ENCODE measurements around the gene CCDC197. TPM values are rescaled to one million over a fixed set of nuclear protein-coding genes. Genes with fewer than 3 reads are reported as not detected.
A peak's percentile ranks its signal among the peaks of the same experiment; 100 is the strongest.

CCDC197 gene
- total RNA-seq, 1 donor from 2014 or later: not detected

DNA sequence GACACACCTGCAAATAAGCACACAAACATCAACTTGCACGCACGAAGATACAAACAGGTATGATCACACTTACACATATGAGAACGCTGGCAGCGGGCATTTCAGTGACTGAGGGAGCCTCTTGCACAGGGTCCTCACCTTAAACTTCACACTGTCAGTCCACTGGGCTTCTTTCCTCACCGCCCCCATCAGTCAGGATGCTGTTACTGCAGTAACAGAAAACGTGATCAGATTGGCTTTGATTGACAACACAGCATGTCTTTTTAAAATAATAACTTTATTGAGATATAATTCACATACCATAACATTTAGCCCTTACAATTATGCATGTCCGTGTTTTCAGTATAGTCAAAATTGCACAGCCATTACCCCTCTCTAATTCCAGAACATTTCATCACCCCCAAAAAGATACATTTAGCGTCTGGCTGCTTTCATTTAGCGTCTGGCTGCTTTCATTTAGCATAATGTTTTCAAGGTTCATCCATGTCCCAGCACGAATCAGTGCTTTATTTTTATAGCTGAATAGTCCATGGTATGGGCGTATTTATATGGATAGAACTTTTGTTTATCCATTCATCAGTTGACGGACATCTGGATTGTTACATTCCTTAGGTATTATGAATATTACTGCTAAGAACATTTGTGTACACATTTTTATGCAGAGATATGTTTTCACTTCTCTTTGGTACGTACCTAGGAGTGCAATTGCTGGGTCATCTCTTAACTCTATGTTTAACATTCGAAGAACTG is 8.4 kb downstream of the CCDC197 start:
- ATAC-seq: no peak

GRCh38 chr14:94008234-94008633 is 11.1 kb downstream of the CCDC197 start:
- DNase-seq (no peak), ATAC-seq (no peak)
- H3K27ac ChIP-seq: no peak overlapping the region
- peaks cover 12% of the 10 kb centered on the region for H3K27me3 ChIP-seq (ENCODE audit: low read depth)
- no peak overlapping the region for H3K4me3 ChIP-seq
- H3K9me3 ChIP-seq: no peaks in the 10 kb centered on the region
- TF ChIP-seq, protein P1, sequence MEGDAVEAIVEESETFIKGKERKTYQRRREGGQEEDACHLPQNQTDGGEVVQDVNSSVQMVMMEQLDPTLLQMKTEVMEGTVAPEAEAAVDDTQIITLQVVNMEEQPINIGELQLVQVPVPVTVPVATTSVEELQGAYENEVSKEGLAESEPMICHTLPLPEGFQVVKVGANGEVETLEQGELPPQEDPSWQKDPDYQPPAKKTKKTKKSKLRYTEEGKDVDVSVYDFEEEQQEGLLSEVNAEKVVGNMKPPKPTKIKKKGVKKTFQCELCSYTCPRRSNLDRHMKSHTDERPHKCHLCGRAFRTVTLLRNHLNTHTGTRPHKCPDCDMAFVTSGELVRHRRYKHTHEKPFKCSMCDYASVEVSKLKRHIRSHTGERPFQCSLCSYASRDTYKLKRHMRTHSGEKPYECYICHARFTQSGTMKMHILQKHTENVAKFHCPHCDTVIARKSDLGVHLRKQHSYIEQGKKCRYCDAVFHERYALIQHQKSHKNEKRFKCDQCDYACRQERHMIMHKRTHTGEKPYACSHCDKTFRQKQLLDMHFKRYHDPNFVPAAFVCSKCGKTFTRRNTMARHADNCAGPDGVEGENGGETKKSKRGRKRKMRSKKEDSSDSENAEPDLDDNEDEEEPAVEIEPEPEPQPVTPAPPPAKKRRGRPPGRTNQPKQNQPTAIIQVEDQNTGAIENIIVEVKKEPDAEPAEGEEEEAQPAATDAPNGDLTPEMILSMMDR (IDR thresholded peaks at IDR 0.05): no peak
- no peaks in the 10 kb centered on the region for H3K36me3 ChIP-seq
- no peaks in the 10 kb centered on the region for H3K4me1 ChIP-seq
- intact Hi-C loops (cut with DNase I): no loop called here

More for the DNA sequence above, 8.4 kb downstream of the CCDC197 start:
- intact Hi-C loops (cut with DNase I): no loop called here
- peaks cover 12% of the 10 kb centered on the region for H3K27me3 ChIP-seq (ENCODE audit: low read depth)
- H3K9me3 ChIP-seq: no peaks in the 10 kb centered on the region
- H3K4me1 ChIP-seq: no peaks in the 10 kb centered on the region
- DNase-seq: no peak
- no peaks in the 10 kb centered on the region for H3K36me3 ChIP-seq
- no peak overlapping the region for H3K27ac ChIP-seq
- no peak overlapping the region for H3K4me3 ChIP-seq
- TF ChIP-seq, protein P1 (IDR thresholded peaks at IDR 0.05): peak; percentile 20

DNA sequence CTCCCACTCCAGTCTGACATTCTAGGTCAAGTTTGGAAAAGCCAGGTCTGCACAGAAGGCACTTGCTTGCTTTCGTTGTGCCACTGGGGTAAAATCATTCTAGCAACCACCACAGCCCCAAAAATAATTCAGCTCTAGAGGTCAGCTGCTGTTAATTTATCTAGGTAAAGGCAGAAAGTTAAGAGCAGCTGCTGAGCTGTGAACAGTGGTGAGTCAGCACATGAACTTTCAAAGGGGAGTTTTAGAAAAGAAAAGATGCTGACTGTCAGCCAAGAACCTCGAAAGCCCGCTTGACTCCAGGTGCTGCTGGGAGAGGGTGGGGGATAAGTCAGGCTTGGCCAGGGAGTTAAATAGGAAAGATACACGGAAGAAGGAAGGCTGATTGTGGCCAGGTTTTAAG is 12.7 kb downstream of the CCDC197 start:
- intact Hi-C loops (cut with DNase I): no loop called here
- no peaks in the 10 kb centered on the region for H3K4me1 ChIP-seq
- H3K4me3 ChIP-seq: no peak overlapping the region
- no peak overlapping the region for H3K27ac ChIP-seq
- peaks cover 8% of the 10 kb centered on the region for H3K27me3 ChIP-seq (ENCODE audit: low read depth)
- H3K9me3 ChIP-seq: no peaks in the 10 kb centered on the region
- ATAC-seq (no peak), DNase-seq (no peak)
- no peaks in the 10 kb centered on the region for H3K36me3 ChIP-seq
- TF ChIP-seq, protein P1 (IDR thresholded peaks at IDR 0.05): no peak

- H3K27me3 ChIP-seq (ENCODE audit: low read depth): peaks cover 8% of the 10 kb centered on the region
- DNase-seq (no peak), ATAC-seq (no peak)
- intact Hi-C loops (cut with DNase I): no loop called here
- H3K9me3 ChIP-seq: no peaks in the 10 kb centered on the region
- no peaks in the 10 kb centered on the region for H3K4me1 ChIP-seq
- no peak overlapping the region for H3K4me3 ChIP-seq
- H3K36me3 ChIP-seq: no peaks in the 10 kb centered on the region
- TF ChIP-seq, protein P1 (IDR thresholded peaks at IDR 0.05): no peak
- no peak overlapping the region for H3K27ac ChIP-seq
These were observed 13.5 kb downstream of the CCDC197 start for GRCh38 chr14:94010625-94011024.

GRCh38 chr14:94011795-94012194 is 14.7 kb downstream of the CCDC197 start:
- H3K27ac ChIP-seq: no peak overlapping the region
- intact Hi-C loops (cut with DNase I): no loop called here
- DNase-seq: no peak
- H3K4me3 ChIP-seq: no peak overlapping the region
- H3K27me3 ChIP-seq (ENCODE audit: low read depth): peaks cover 8% of the 10 kb centered on the region
- TF ChIP-seq, protein P1 (IDR thresholded peaks at IDR 0.05): no peak
- H3K4me1 ChIP-seq: no peaks in the 10 kb centered on the region
- no peaks in the 10 kb centered on the region for H3K9me3 ChIP-seq
- H3K36me3 ChIP-seq: no peaks in the 10 kb centered on the region
- ATAC-seq: no peak

Data from lower lobe of right lung (tissue), 2 donors.